Endothelial cell of umbilical vein (primary cell): Measurements from ENCODE around the gene PIRT.

Experiments
- CTCF ChIP-seq, 2 donors: IDR thresholded peaks; 1 replicate in 1 of 2; 2 replicates in 1 of 2; pipeline ENCODE4 v1.5.1; 2011; ENCODE audit warnings: low read length in 2 of 2, mild to moderate bottlenecking in 2 of 2, moderate library complexity in 2 of 2, control low read depth in 1 of 2, inconsistent platforms in 1 of 2, low read depth in 1 of 2; ENCODE audit not compliant: insufficient read depth in 1 of 2; ENCODE audit errors: extremely low read depth in 1 of 2
- POLR2A ChIP-seq: IDR thresholded peaks from 2 replicates; pipeline ENCODE4 v1.6.1; 2012; ENCODE audit warnings: low read depth, mild to moderate bottlenecking, control low read depth, low read length

- TF ChIP-seq CTCF (IDR thresholded peaks at IDR 0.05; ENCODE audit: extremely low read depth in 1 of 2, insufficient read depth in 1 of 2, low read depth in 1 of 2, low read length in 2 of 2) = no peak
- TF ChIP-seq POLR2A = no peak
These were observed 9.9 kb downstream of the PIRT start for GRCh38 chr17:10827898-10828552.
